HEK293 (cell line): ENCODE data around the gene RNF7.
A peak's percentile ranks its signal among the peaks of the same experiment; 100 is the strongest.

Experiments
- AEBP2 ChIP-seq: fragments of 450-650 bp; formaldehyde crosslinking; IDR thresholded peaks from 2 replicates; pipeline ENCODE4 v1.5.1; 2016; ENCODE audit warnings: missing biosample characterization, missing genetic modification characterization, borderline replicate concordance
- EGR2 ChIP-seq: fragments of 450-650 bp; formaldehyde crosslinking; IDR thresholded peaks from 2 replicates; pipeline ENCODE4 v1.5.1; 2016; ENCODE audit warnings: low read depth, missing biosample characterization, missing genetic modification characterization
- FEZF1 ChIP-seq: fragments of 450-650 bp; formaldehyde crosslinking; IDR thresholded peaks from 2 replicates; pipeline ENCODE4 v1.5.1; 2016; ENCODE audit warnings: missing biosample characterization, missing genetic modification characterization
- KLF8 ChIP-seq: fragments of 450-650 bp; formaldehyde crosslinking; IDR thresholded peaks from 2 replicates; pipeline ENCODE4 v1.5.1; 2016; ENCODE audit warnings: missing biosample characterization, missing genetic modification characterization
- MYNN ChIP-seq: fragments of 450-650 bp; formaldehyde crosslinking; IDR thresholded peaks from 2 replicates; pipeline ENCODE4 v1.5.1; 2016; ENCODE audit warnings: missing biosample characterization, missing genetic modification characterization, borderline replicate concordance
- PATZ1 ChIP-seq: fragments of 450-650 bp; formaldehyde crosslinking; IDR thresholded peaks from 2 replicates; pipeline ENCODE4 v1.5.1; 2016; ENCODE audit warnings: missing biosample characterization, missing genetic modification characterization
- PRDM6 ChIP-seq: fragments of 450-650 bp; formaldehyde crosslinking; IDR thresholded peaks from 2 replicates; pipeline ENCODE4 v1.5.1; 2017; ENCODE audit warnings: missing biosample characterization, missing genetic modification characterization
- SETDB1 ChIP-seq: IDR thresholded peaks from one replicate; pipeline ENCODE4 v1.6.1; 2017; ENCODE audit warnings: mild to moderate bottlenecking, low read length, moderate library complexity, mixed read lengths; ENCODE audit not compliant: insufficient read length
- SP3 ChIP-seq: fragments of 450-650 bp; formaldehyde crosslinking; IDR thresholded peaks from 2 replicates; pipeline ENCODE4 v1.5.1; 2016; ENCODE audit warnings: missing biosample characterization, missing genetic modification characterization
- YY1 ChIP-seq: fragments of 450-650 bp; formaldehyde crosslinking; IDR thresholded peaks from 2 replicates; pipeline ENCODE4 v1.5.1; 2018; ENCODE audit warnings: missing biosample characterization, missing genetic modification characterization
- ZBTB8A ChIP-seq: fragments of 450-650 bp; formaldehyde crosslinking; IDR thresholded peaks from 2 replicates; pipeline ENCODE4 v1.5.1; 2016; ENCODE audit warnings: missing biosample characterization, missing genetic modification characterization
- ZFHX2 ChIP-seq: fragments of 450-650 bp; formaldehyde crosslinking; conservative IDR thresholded peaks from 2 replicates; pipeline ENCODE4 v1.5.1; 2016; ENCODE audit warnings: missing biosample characterization, missing genetic modification characterization
- ZFP69B ChIP-seq: fragments of 450-650 bp; formaldehyde crosslinking; IDR thresholded peaks from 2 replicates; pipeline ENCODE4 v1.5.1; 2016; ENCODE audit warnings: missing biosample characterization, missing genetic modification characterization
- ZNF148 ChIP-seq: fragments of 450-650 bp; formaldehyde crosslinking; IDR thresholded peaks from 2 replicates; pipeline ENCODE4 v1.5.0; 2017; ENCODE audit warnings: missing biosample characterization, missing genetic modification characterization, borderline replicate concordance
- ZNF239 ChIP-seq: fragments of 450-650 bp; formaldehyde crosslinking; IDR thresholded peaks from 2 replicates; pipeline ENCODE4 v1.5.1; 2016; ENCODE audit warnings: missing biosample characterization, missing genetic modification characterization
- ZNF26 ChIP-seq: fragments of 450-650 bp; formaldehyde crosslinking; IDR thresholded peaks from 2 replicates; pipeline ENCODE4 v1.5.1; 2016; ENCODE audit warnings: missing biosample characterization, missing genetic modification characterization
- ZNF354C ChIP-seq: fragments of 450-650 bp; formaldehyde crosslinking; IDR thresholded peaks from 2 replicates; pipeline ENCODE4 v1.5.1; 2016; ENCODE audit warnings: missing biosample characterization, missing genetic modification characterization, low read depth, borderline replicate concordance
- ZNF426 ChIP-seq: fragments of 450-650 bp; formaldehyde crosslinking; IDR thresholded peaks from 2 replicates; pipeline ENCODE4 v1.5.1; 2017; ENCODE audit warnings: missing biosample characterization, missing genetic modification characterization, mild to moderate bottlenecking, inconsistent platforms, moderate library complexity
- ZNF549 ChIP-seq: fragments of 450-650 bp; IDR thresholded peaks from 2 replicates; pipeline ENCODE4 v1.5.1; 2018; ENCODE audit warnings: missing biosample characterization, missing genetic modification characterization, mild to moderate bottlenecking, inconsistent platforms, moderate library complexity
- ZNF580 ChIP-seq: fragments of 450-650 bp; formaldehyde crosslinking; IDR thresholded peaks from 2 replicates; pipeline ENCODE4 v1.5.1; 2016; ENCODE audit warnings: missing biosample characterization, missing genetic modification characterization
- ZNF837 ChIP-seq: fragments of 450-650 bp; formaldehyde crosslinking; IDR thresholded peaks from 2 replicates; pipeline ENCODE4 v1.5.1; 2016; ENCODE audit warnings: missing biosample characterization, missing genetic modification characterization
- ZSCAN18 ChIP-seq: fragments of 450-650 bp; formaldehyde crosslinking; IDR thresholded peaks from 2 replicates; pipeline ENCODE4 v1.5.1; 2016; ENCODE audit warnings: missing biosample characterization, missing genetic modification characterization

RNF7 gene

GRCh38 chr3:141738022-141738890, at the start of gene RNF7 (continued):
- TF ChIP-seq ZNF549 (tag by site-specific recombination) (no peak), ZBTB8A (tag by site-specific recombination) (peak; percentile 97), ZFHX2 (tag by site-specific recombination) (no peak; the same call in 1 of the 2 replicates), FEZF1 (tag by site-specific recombination) (no peak), KLF8 (tag by site-specific recombination) (no peak; the same call in 1 of the 2 replicates), ZFP69B (tag by site-specific recombination) (no peak), ZNF148 (tag by site-specific recombination) (no peak), SETDB1 (peak; percentile 53), AEBP2 (tag by site-specific recombination) (no peak), ZNF354C (tag by site-specific recombination) (no peak), ZNF426 (tag by site-specific recombination) (no peak), ZNF239 (tag by site-specific recombination) (no peak), YY1 (tag by site-specific recombination) (peak; percentile 81; the same call in 1 of the 2 replicates), PRDM6 (no peak), ZSCAN18 (no peak), SP3 (tag by site-specific recombination) (peak; percentile 77), PATZ1 (tag by site-specific recombination) (peak; percentile 92), MYNN (no peak), ZNF580 (tag by site-specific recombination) (no peak), ZNF837 (tag by site-specific recombination) (no peak), EGR2 (tag by site-specific recombination) (no peak), ZNF26 (tag by site-specific recombination) (no peak)
